Stimulated activated CD4-positive, alpha-beta T cell treated with anti-CD3 and anti-CD28 coated beads, Interleukin-12 subunit alpha, Interleukin-12 subunit beta, amount 100 ng/mL, for 48 hours (primary cell): ENCODE data around the gene MED15.
"Not testable (repeated sequence)": the region's sequence is repeated elsewhere in the genome, so short reads cannot be mapped to it uniquely, and the experiment has no call there.

ENCODE experiments used
- DNase-seq, 3 donors: peaks; one replicate each; pipeline ENCODE4 v3.0.0-alpha.2; 2020; ENCODE audit warnings: low read depth in 2 of 3, low spot score in 1 of 3

The MED15 gene

DNA sequence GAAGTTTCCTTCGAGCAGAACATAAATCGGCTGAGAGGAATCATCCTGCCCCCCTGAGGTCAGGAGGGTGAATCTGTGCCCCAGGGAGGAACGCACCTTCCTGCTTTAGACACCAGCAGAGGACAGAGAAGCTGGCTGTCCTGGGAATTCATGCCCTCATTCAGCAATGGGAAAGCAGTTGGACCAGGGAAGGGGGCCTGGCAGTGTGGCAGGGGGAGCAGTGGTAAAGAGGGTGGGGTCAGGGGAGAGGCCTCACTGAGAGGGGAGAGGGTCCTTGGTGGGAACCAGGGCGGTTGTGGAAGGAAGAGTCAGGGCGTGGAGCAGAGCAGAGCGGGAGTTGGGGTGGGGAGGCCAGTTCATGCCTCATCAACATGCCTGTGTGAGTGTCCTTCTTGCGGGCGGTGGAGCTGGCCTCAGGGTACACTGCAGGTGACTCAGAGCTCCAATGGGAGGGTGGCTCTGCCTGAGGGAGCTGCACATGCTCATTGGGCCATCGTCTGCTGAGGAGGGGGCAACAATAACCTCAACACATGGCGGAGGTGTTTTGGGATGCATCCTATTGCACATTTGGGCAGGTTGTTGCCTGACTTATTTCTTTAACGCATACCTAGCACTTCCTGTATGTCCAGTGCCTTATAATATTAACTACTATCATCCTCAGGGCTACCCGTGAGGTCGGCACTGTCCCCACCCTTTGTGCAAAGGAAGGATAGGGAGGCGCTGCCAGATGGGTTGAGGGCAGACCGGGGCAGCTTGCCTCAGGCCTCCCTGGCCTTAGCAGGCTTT, 23.2 kb downstream of the MED15 start:
- no peak for DNase-seq

DNA sequence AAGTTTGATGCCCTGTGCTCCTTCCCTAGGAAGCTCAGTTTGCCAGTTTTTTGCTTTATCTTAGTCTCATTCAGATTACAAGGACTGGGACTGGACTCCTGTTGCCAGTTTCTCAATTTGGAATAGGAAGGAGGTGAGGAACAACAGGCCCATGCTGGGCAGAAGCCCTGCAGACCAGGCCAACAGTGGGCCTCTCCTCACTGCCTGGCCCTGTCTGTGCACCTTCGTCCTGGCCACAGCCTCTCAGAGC, 23.7 kb downstream of the MED15 start:
- no peak for DNase-seq

DNA sequence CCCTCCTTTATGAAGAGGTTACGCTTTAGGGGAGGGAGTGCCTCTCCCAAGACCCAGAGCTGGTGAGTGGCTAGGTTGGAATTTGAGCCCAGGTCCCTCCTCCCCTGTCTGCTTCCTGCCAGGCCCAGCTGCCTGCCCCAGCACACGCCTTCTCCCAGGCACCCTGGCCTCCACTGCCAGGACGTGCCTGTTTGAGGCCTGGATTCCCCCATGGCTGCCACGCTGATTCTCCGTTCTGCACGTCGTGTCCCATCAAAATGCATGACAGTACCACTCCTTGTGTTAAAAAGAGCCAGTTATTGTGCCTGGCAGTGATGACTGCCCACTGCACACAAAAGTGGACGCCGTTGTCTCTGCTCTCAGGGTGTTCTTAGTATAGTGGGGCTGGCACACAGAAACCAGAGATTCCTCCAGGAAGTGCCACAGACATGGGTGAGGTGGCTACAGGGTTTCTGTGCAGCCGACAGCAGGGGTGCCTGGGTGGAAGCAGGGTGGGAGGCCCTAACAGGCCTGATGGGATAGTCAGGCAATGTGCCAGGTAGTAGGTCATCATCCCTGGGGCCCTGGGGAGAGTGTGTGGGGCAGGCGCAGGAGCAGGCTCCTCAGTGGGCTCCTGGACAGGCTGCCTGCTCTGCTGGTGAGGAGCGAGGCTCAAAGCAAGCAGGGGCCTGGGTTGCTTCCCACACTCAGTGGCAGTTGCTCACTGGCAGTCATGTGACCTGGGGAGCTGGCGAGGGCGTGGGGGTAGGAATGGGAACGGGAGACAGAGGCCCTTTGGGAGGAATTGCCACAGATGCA, 24.2 kb downstream of the MED15 start:
- no peak for DNase-seq

DNA sequence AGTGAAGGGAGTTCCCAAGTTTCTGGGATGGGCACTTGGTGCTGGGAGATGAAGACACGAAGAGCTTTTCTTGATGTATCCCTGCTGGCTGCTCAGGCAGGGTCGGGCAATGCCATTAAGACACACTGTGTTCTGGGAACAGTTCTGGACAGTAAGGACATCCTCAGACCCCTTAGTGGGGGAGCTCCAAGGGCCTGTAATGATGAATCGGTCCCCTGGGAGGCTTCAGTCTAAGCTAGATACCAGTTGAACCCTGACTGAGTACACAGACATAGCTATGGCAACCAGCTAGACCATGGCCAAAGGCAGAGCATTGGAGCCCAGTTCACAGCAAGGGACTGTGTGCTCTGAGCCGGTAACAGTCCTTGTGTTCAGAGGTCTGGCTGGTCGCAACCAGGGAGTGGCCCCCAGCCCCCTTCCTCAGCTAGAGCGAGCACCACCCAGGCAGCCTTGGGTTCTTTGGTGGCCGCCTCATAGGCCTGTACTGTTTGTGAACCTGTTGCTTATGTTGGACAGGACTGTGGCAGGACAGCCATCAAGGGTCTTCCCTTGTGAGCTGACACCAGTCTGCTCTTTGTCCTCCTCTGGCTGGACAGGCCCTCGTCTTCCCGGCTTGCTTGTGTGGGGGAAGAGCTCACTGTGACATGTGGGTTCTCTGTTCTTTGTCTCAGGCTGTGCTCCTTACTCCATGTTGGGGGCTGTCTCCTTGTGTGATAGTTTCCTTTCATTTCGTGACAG, 25.0 kb downstream of the MED15 start:
- DNase-seq = no peak

DNA sequence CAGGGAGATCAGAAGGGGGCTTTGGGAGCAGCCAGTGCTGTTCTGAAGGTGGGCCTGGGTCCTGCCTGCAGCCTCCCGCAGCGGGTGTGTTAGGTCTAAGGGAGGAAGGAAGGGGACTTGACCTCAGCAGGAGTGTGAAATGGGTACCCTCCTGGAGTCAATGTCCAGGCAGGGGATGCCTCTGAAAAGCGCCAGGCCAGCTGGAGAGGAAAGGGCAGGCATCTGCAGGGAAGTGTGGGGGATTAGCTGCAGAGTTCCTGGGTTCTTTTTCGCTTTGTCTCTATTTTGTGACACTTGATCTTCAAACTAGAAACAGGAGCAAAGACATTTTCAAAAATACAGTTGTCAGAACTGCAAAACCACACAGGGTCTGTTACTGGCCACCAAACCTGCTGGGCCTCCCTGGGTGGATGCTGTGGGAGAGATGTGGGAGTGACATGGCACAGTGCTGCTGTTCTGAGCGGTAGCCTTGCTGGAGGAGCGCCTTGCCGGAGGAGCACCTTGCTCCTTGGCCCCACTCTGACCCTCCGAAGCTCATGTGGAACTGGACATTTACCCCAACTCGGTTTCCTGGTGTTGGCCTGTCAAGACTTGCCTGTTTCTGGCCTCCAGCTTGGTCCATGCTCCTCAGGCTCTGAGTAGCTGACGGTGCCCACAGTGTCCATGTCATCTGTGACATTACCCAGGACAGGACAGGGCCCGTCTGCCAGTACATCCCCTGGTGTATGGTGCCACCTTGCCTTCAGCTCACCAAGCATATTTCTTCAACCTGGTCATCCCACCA, 25.9 kb downstream of the MED15 start:
- DNase-seq = no peak

DNA sequence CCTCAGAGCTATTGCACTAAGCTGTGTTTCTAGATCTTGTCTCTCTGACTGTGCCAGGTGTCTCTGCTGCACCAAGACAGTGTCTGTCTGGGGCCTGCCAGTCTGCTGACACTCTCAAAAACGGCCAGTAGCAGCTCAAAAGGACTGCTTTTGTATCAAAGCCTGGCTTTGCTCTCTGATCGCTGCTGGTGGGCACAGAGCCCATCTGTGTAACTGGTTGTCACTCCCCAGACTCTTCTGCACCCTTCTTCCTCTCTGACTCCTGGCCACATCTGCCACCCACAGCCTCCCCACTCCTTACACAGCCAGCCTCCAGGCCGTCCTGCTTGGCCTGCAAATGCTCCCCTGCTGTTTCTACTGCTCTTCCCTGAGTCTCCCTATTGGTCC, 26.5 kb downstream of the MED15 start:
- no peak for DNase-seq

DNA sequence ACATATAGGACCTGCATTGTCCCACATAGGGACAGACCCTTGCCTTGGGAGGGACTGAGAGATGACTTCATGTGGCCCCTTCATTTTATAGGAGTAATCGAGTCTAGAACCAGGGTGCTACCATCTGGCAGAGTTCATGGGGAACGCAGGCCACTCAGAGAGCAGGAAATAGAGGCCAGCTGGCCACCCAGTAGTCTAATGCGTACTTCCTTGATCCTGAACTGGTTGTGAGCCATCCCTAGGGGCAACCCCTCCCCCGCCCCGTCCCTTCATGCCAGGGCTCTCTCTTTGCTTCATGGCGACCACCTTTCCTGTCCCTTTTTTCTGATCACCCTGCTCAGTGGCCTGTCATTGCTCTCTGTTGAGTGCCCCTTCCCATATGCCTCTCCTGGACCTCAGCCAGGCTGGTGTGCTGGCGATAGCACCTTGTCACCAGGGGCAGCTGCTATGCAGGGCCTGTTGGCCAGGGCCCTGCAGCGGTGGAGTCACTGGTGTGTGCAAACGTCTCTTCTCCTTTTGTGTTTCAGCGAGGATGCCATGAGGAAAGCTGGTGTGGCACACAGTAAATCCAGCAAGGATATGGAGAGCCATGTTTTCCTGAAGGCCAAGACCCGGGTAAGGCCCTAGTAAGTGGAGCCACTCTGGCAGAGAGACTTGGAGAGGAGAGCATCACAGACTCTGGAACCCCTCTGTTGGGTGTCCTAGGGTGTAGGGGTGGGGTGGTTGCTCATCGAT, 29.3 kb downstream of the MED15 start:
- no peak for DNase-seq

DNA sequence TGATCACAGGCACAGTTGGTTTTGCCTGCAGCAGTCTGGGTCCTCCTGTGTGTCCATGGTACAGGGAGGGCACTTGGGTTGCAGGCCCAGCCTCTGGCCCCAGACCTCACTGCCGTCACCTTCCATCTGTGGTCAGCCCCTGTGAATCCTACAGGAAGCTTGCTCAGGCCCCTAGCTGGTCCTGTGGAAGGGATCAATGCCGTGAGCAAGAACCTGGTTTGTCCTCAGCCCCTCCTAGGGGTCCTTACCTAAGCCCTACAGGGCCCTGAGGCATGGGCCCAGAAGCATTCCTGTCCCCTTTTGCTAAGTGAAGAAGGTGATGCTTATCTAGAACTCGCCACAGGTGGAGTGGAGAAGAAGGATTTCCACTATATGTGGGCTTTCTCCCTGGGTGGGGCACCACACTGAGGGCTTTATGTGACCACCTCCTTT, 29.9 kb downstream of the MED15 start:
- no peak for DNase-seq

DNA sequence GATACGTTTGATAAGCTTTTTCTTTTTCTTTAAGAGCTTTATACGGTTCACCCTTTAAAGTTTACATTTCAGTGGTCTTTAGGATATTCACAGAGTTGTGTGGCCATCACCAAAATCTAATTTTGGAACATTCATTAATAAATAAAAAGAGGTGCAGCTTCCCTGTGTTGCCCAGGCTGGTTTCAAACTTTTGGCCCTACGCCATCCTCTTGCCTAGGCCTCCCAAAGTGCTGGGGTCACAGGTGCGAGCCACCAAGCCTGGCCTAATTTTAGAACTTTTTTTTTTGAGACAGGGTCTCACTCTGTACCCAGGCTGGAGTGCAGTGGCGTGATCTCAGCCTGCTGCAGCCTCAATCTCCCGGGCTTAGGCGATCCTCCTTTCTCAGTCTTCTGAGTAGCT, 30.6 kb downstream of the MED15 start:
- no peak for DNase-seq

DNA sequence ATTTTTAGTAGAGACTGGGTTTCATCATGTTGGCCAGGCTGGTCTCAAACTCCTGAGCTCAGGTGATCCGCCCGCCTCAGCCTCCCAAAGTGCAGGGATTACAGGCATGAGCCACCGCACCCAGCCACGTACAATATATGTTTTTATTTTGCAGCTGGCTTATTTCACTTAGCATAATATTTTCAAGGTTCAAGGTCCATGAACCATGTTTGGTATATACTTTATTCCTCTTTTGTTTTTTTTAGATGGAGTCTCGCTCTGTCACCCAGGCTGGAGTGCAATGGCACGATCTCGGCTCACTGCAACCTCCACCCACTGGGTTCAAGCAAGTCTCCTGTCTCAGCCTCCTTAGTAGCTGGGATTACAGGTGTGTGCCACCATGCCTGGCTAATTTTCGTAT, 31.5 kb downstream of the MED15 start:
- not testable (repeated sequence) for DNase-seq

DNA sequence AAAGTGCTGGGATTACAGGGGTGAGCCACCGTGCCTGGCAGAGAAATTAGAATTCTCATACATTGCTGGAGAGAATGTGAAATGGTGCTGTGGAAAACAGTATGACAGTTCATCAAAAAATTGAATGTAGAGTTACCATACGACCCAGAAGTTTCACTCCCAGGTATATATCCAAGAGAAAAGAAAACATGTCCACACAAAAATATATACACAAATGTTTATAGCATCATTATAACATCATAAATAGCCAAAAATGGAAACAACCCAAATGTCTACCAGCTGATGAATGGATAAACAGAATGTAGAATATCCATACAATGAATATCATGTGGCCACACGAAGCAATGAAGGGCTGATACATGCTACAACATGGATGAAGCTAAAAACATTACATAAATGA, 34.6 kb downstream of the MED15 start:
- no peak for DNase-seq

DNA sequence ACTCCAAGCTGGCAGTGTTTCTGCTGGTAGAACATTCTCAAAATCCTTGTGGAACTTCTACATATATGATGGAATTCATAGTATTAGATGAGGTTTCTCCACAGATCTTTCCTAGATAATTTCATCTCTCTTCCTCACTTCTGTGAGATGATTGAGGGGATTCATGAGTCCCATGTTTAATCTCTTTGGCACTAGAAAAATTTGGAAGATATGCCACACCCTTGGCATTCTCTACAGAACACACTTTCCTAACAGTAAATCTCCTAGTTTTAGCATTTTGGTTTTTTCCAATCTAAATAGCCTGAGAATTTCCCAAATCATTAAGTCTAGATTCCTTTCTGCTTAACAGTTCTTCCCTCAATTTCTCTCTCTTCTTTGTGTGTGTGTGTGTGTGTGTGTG, 35.3 kb downstream of the MED15 start:
- no peak for DNase-seq

DNA sequence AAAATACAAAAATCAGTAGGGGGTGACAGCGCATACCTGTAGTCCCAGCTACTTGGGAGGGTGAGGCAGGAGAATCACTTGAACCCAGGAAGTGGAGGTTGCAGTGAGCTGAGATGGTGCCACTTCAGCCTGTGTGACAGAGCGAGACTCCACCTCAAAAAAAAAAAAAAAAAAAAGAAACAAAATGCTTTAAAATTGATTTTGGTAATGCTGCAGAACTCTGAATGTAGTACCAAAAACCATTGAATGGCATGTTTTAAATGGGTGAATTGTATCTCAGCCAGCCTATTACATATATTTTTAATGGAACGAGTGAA, 37.9 kb downstream of the MED15 start:
- not testable (repeated sequence) for DNase-seq

DNA sequence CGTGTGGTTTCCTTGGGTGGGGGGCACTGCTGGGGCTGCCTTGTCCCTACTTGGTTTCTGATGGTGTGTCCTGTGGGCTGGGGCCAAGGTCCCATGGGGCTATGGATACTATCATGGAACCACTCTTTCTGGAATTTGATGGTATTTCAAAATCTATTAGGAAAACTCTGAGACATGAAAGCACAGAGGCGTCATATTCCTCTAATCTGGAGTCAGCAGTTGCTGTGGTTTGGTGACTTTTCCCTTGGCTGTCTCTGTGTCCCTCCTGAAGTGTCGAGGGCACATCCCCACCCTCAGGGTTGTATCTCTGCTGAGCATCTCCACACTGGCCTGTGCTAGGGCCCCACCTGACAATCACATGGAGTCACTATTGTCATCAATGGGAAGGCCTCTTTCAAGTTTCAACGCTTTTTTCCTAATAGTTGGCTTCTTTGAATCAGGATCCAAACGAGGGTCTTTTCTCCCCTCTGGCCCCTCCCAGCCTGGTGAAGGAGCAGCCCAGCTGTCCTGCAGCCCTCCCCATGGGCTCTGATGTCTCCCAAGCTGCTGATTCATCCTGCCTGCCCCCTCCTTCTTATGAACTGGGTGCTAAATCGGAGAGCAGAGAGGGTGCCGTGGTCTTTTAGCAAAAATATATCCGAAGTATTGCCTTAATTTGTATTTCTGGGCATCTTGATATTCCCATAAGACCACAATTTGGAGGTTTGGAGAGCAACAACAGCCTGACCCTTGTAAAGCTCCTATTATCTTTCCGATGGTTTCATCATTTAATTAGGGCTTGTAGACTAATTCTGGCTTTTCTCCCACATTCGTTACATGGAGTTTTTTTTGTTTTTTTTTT, 38.5 kb downstream of the MED15 start:
- no peak for DNase-seq

DNA sequence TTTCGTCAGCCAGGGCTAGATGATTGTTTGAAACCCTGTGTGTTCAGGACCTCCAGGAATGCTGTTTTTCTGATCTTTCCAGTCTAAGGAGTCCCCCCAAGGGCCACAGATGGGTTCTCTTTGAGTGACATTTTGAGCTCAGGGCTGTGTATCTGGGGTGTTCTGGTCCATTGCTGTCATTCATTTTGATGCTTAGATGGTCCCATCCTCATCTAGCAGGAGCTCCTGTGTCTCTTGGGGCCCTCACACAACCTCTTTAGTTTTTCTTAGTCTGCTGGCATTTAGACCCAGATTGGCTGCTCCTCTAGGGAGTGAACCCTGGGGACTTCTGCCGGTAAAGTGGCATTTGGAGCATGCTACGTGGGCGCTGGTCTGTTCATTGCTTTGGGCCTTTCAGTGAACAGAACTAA, 39.1 kb downstream of the MED15 start:
- no peak for DNase-seq

DNA sequence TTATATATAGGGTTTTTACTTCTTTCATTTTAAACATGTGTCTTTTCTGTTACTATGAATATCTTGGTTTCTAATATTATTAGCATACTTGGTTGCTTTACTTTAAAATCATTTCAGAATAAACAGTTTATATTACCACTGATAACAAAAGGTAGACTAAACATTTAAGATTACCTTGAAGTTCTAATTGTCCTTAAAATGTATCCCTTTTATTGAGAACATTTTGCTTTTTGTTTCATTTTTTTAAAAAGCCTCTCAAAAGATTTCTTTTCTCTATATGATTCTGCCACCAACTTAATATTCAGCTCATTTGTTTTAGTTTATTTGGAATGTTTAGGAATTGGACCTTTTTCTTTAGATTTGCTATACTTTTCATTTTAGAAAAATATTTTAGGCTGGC, 39.6 kb downstream of the MED15 start:
- no peak for DNase-seq

DNA sequence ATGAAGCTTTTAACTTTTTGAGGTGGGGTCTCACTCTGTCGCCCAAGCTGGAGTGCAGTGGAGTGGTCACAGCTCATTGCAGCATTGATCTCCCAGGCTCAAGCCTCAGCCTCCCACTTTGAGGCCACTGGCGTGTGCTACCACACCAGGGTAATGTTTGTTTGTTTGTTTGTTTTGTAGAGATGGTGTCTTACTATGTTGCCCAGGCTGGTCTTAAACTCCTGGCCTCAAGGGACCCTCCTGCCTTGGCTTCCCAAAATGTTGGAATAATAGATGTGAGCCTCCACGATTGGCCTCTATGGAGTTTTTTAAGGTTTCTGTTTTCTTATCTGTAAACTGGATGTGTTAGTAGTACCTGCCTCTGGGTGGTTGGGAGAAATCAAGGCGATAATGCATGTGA, 41.4 kb downstream of the MED15 start:
- DNase-seq = no peak

DNA sequence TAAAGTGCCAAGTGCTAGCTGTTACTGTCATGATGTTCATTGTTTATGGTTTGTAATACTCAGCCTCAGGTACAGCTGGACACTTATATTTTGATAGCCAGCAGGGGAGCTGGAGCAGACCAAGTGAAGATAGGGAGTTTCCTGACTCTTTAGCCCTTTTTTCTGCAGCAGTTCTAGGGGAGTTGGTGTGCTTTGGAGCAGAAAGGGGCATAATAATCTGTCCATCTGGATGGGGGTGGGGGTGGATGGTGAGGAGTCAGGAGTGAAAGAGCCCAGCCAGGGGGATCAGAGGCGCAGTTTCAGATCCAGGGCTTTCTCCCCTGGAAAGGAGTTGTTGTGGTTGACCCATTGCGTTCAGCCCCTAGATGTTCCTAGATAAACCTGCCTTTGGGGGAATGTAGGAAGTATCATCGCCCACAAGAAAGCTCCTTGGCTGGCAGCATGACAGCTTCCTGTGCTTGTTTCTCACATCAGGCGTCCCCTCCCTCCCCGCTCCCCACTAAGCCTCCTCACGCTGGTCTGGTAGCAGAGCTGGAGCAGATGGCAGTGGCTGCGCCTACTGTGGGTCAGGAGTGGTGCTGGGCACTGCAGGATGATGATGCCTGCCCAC, 41.9 kb downstream of the MED15 start:
- DNase-seq = no peak

DNA sequence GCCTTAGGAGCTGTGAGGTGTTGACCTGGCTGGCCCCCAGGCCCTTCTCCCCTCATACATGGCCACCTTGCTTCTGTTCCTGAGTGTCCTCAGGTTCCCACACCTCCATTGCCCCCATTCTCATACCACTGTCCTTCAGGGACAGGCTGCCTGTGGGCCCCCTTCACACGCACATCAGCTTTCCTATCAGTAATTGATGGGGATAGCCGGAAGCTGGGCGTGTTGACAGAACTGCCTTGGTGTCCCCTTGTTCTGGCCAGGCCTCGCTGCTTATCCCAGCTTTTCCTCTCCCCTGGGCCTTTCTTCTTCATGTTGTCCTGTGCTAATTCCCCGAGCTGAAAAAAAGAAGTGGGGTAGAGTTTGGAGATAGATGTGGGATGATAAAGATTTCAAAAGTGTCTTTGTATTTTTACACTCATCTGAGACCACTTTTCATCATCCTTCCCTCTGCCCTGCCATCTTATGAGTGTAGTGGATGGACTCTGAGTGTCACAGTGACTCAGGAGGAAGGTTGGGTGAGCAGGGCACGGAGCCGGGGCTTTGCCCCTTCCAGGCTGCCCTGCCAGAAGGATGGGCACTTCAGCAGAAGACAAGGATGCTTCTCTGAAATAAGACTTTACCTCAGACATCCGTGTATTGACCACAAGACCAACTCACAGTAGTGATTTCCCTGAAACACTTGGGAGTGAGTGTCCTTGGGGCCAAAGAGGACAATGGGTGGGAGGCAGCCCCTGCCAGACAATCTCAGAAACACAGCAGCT, 42.8 kb downstream of the MED15 start:
- no peak for DNase-seq
